ENCODE measurements around the gene ALK.

Gene ALK

GRCh38 chr2:29650631-29651097 lies 270.7 kb downstream of the ALK start:
- no peak for DNase-seq (ENCODE audit: low spot score)

- DNase-seq (ENCODE audit: low spot score) = no peak
Measured at GRCh38 chr2:29644949-29645348, 276.4 kb downstream of the ALK start.

- DNase-seq (ENCODE audit: low spot score) = no peak
Measured at GRCh38 chr2:29643196-29643595, 278.2 kb downstream of the ALK start.

- DNase-seq (ENCODE audit: low spot score) = no peak
Measured at GRCh38 chr2:29640360-29640759, 281.0 kb downstream of the ALK start.

- DNase-seq (ENCODE audit: low spot score) = no peak
Measured at GRCh38 chr2:29638641-29639040, 282.7 kb downstream of the ALK start.

- no peak for DNase-seq (ENCODE audit: low spot score)
Measured at GRCh38 chr2:29634916-29635315, 286.5 kb downstream of the ALK start.

GRCh38 chr2:29632018-29632417 lies 289.4 kb downstream of the ALK start:
- DNase-seq (ENCODE audit: low spot score) = no peak

- DNase-seq (ENCODE audit: low spot score) = no peak
Measured at GRCh38 chr2:29629495-29629894, 291.9 kb downstream of the ALK start.

- no peak for DNase-seq (ENCODE audit: low spot score)
Measured at GRCh38 chr2:29628862-29629261, 292.5 kb downstream of the ALK start.

GRCh38 chr2:29628108-29628745 lies 293.2 kb downstream of the ALK start:
- no peak for DNase-seq (ENCODE audit: low spot score)

- DNase-seq (ENCODE audit: low spot score) = no peak
Measured at GRCh38 chr2:29627279-29627711, 294.1 kb downstream of the ALK start.

- no peak for DNase-seq (ENCODE audit: low spot score)
Measured at GRCh38 chr2:29620890-29621289, 300.5 kb downstream of the ALK start.

- DNase-seq (ENCODE audit: low spot score) = no peak
Measured at GRCh38 chr2:29619689-29620088, 301.7 kb downstream of the ALK start.

GRCh38 chr2:29618024-29618423 lies 303.4 kb downstream of the ALK start:
- no peak for DNase-seq (ENCODE audit: low spot score)

GRCh38 chr2:29617351-29617750 lies 304.0 kb downstream of the ALK start:
- DNase-seq (ENCODE audit: low spot score) = no peak

GRCh38 chr2:29616569-29616968 lies 304.8 kb downstream of the ALK start:
- DNase-seq (ENCODE audit: low spot score) = no peak

GRCh38 chr2:29615841-29616240 lies 305.5 kb downstream of the ALK start:
- no peak for DNase-seq (ENCODE audit: low spot score)

- DNase-seq (ENCODE audit: low spot score) = no peak
Measured at GRCh38 chr2:29615183-29615582, 306.2 kb downstream of the ALK start.

GRCh38 chr2:29614295-29614830 lies 307.0 kb downstream of the ALK start:
- no peak for DNase-seq (ENCODE audit: low spot score)

- no peak for DNase-seq (ENCODE audit: low spot score)
Measured at GRCh38 chr2:29613792-29614266, 307.6 kb downstream of the ALK start.

GRCh38 chr2:29613067-29613466 lies 308.3 kb downstream of the ALK start:
- DNase-seq (ENCODE audit: low spot score) = no peak

GRCh38 chr2:29612568-29612967 lies 308.8 kb downstream of the ALK start:
- DNase-seq (ENCODE audit: low spot score) = no peak

- no peak for DNase-seq (ENCODE audit: low spot score)
Measured at GRCh38 chr2:29611850-29612249, 309.5 kb downstream of the ALK start.

- no peak for DNase-seq (ENCODE audit: low spot score)
Measured at GRCh38 chr2:29611261-29611660, 310.1 kb downstream of the ALK start.

All from HuH-7.5 (cell line).